Breast epithelium (tissue), 4 donors: Measurements from ENCODE around the gene DIRAS1. TPM values are rescaled to one million over a fixed set of nuclear protein-coding genes. Genes with fewer than 3 reads are reported as not detected.

ENCODE experiments used
- DNase-seq, 2 donors: peaks; one replicate each; pipeline ENCODE4 v3.0.0-alpha.2; 2019; ENCODE audit warnings: low spot score in 2 of 2
- H3K27ac ChIP-seq, 2 donors: fragments of 200-600 bp; sonication (generic) in 1 of 2; one replicate each; pipeline ENCODE4 v1.5.1; 2016 to 2019; ENCODE audit warnings: mild to moderate bottlenecking in 1 of 2
- H3K27me3 ChIP-seq, 2 donors: fragments of 200-600 bp; sonication (generic) in 1 of 2; one replicate each; pipeline versions ENCODE4 v1.5.1 to v1.6.0; 2017 to 2019; ENCODE audit warnings: control low read depth in 1 of 2, mild to moderate bottlenecking in 1 of 2
- H3K36me3 ChIP-seq: fragments of 200-600 bp; one replicate; pipeline ENCODE4 v1.5.1; 2019
- H3K4me1 ChIP-seq, 2 donors: fragments of 200-600 bp; sonication (generic); one replicate each; pipeline ENCODE4 v1.5.1; 2016 to 2019; ENCODE audit warnings: control low read depth in 1 of 2
- H3K4me3 ChIP-seq, 3 donors: fragments of 200-600 bp; sonication (generic); 1 replicate in 2 of 3; 2 replicates in 1 of 3; pipeline ENCODE4 v1.5.1; 2016 to 2019; ENCODE audit warnings: mild to moderate bottlenecking in 3 of 3, moderate library complexity in 2 of 3
- H3K9me3 ChIP-seq, 2 donors: fragments of 200-600 bp; sonication (generic) in 1 of 2; one replicate each; pipeline ENCODE4 v1.5.1; 2016 to 2019; ENCODE audit warnings: control low read depth in 1 of 2
- POLR2A ChIP-seq: fragments of 450-650 bp; IDR thresholded peaks from one replicate; pipeline ENCODE4 v1.6.1; 2016; ENCODE audit warnings: antibody characterized with exemption, mild to moderate bottlenecking, moderate library complexity
- POLR2AphosphoS5 ChIP-seq, 3 donors: sonication (generic); formaldehyde crosslinking; IDR thresholded peaks; one replicate each; pipeline ENCODE4 v1.6.1; 2017; ENCODE audit warnings: antibody characterized with exemption in 3 of 3
- intact Hi-C: fragments of 100-400 bp; cut with DNase I; formaldehyde crosslinking; loops from one replicate; pipeline ENCODE4 v1.15.1; 2023; ENCODE audit warnings: low total_unique reads
- total RNA-seq, 3 donors: library from RNA; depleted of rRNA; stranded (reverse); fragments of >200 nt; gene quantifications; one replicate each; pipeline ENCODE4 v1.1.0, GENCODE V29; 2016
- TF ChIP-seq, protein P1 (sequence below), 3 donors: fragments of 450-650 bp; IDR thresholded peaks; one replicate each; pipeline ENCODE4 v1.5.1; 2016 to 2017; ENCODE audit warnings: antibody characterized with exemption in 3 of 3, mild to moderate bottlenecking in 3 of 3, moderate library complexity in 3 of 3

Gene DIRAS1
- total RNA-seq, 3 donors from 2014 or later, result 0.64 to 3.7 (median 3.6) TPM

DNA sequence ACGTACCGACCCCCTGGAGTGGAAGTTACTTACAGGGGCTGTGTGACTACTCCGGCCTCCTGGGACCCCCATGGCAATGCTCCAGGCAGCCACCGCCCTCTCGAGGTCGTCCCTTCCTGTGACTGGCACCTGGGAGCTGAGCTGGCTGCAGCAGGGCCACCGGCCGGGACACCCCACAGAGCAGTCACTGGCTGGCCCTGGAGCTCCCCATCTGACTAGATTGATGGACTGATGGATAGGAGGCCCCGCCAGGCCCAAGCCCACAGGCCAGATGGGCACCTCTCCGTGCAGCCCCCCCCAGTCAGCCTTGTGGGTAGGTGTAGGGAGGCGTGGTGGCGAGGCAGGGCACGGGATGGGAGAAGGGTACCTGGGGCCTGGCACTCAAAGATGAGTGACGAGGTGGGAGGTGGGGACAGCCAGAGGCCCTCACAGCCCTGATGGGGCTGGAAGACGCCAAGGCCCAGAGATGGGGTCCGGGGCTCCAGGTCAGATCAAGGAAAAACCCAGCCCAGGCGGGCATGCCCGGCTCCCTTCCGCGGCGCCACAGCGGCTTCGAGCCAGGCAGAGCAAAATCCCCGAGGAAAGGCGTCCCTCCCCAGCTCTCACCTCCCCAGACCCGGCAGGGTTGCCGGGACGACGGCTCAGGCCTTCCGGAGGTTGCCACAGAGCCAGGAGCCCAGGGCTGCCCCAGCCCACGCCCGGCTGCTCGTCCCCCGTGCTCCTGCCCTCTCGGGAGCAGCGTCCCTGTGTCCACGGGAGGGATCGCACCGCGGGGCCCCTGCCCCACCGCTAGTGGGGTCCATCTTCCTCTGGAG is 10.2 kb upstream of the DIRAS1 start:
- no peaks in the 10 kb centered on the region for H3K4me1 ChIP-seq
- H3K9me3 ChIP-seq, result no peaks in the 10 kb centered on the region
- H3K27me3 ChIP-seq, result peaks cover 0 to 3% of the 10 kb centered on the region in 2 donors
- intact Hi-C loops, result no loop called here
- no peak overlapping the region for H3K27ac ChIP-seq
- no peak overlapping the region for H3K4me3 ChIP-seq
- DNase-seq, result no peak
- H3K36me3 ChIP-seq, result no peaks in the 10 kb centered on the region
- TF ChIP-seq POLR2A (no peak), POLR2AphosphoS5 (IDR thresholded peaks at IDR 0.05) (no peak)
- TF ChIP-seq, protein P1, sequence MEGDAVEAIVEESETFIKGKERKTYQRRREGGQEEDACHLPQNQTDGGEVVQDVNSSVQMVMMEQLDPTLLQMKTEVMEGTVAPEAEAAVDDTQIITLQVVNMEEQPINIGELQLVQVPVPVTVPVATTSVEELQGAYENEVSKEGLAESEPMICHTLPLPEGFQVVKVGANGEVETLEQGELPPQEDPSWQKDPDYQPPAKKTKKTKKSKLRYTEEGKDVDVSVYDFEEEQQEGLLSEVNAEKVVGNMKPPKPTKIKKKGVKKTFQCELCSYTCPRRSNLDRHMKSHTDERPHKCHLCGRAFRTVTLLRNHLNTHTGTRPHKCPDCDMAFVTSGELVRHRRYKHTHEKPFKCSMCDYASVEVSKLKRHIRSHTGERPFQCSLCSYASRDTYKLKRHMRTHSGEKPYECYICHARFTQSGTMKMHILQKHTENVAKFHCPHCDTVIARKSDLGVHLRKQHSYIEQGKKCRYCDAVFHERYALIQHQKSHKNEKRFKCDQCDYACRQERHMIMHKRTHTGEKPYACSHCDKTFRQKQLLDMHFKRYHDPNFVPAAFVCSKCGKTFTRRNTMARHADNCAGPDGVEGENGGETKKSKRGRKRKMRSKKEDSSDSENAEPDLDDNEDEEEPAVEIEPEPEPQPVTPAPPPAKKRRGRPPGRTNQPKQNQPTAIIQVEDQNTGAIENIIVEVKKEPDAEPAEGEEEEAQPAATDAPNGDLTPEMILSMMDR (IDR thresholded peaks at IDR 0.05), result no peak

DNA sequence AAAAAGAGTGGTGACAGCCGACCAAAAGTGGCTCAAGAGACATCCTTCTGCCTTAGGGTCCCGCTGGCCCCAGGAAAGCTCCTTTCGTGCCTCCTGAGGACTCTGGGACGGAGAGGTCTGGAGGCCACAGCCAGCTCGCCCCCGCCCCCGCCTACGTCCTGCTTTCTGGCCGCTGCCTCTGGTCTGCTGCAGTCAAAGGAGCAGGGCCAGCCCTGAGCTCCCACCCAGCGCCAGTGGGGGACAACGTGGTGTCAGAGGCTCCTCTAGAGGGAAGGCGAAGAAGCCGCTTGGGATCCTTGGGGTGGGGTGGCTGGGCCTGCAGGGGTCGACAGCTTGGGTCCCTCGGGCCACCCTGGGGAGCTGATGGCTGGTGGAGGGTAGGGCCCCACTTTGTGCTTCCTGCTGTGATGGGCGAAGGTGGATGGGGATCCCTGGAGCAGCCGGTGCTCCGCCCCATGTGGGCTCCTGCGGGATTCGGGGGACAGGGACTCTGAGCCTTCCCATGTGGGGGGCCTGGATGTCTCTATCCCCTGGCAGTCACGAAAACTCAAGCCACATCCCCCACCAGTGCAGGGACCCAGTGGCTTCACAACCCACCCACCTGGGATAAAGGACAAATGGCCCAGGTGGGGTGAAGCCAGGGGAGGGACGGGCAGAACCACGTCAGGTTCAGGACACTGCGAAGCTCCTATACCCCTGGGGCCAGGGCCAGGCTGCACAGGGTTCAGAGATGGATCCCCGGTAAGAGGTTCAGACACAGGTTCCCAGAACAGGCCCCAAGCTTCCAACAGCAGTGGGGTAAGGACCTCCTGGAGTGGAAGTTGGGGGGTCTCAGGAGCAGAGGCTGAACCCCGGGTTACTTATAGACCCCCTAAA is 9.0 kb upstream of the DIRAS1 start:
- Histone ChIP-seq H3K4me1 (no peaks in the 10 kb centered on the region), H3K9me3 (no peaks in the 10 kb centered on the region), H3K4me3 (no peak overlapping the region), H3K27ac (no peak overlapping the region), H3K36me3 (no peaks in the 10 kb centered on the region), H3K27me3 (peaks cover 0 to 3% of the 10 kb centered on the region in 2 donors)
- no peak for DNase-seq
- intact Hi-C loops, result no loop called here
- TF ChIP-seq POLR2A, result no peak
- TF ChIP-seq POLR2AphosphoS5 (IDR thresholded peaks at IDR 0.05), result no peak
- TF ChIP-seq, protein P1 (IDR thresholded peaks at IDR 0.05), result no peak

DNA sequence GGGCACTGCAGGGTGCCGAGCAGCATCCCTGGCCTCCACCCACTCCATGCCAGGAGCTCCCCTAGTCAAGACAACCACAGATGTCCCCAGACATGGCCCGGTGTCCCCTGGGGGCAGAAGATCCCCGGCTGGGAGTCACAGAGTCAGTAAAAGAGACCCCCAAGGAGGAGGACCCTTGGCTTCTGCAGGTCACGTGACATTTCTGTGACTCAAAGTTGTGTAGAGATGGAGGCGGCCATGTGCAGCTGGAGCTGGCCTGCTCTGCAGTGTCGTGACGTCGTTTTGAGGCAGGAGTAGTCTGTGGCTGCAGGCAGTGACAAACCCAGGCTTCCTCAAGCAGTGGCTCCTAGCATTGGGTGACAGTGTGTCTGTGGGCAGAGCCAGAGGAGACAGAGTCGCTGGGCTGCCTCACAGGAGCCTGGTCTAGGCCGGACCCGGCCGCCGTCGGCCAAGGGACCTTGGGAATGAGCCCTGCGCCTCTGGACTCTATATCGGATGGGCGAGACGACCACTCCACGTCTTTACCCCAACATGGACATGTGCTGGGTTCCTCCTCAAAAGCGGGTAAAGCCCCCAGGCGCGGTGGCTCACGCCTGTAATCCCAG is 7.7 kb upstream of the DIRAS1 start:
- TF ChIP-seq, protein P1 (IDR thresholded peaks at IDR 0.05), result no peak
- no peak for TF ChIP-seq POLR2AphosphoS5 (IDR thresholded peaks at IDR 0.05)
- TF ChIP-seq POLR2A, result no peak
- Histone ChIP-seq H3K27me3 (peaks cover 0 to 3% of the 10 kb centered on the region in 2 donors), H3K9me3 (no peaks in the 10 kb centered on the region), H3K36me3 (no peaks in the 10 kb centered on the region), H3K4me1 (no peaks in the 10 kb centered on the region), H3K4me3 (no peak overlapping the region), H3K27ac (no peak overlapping the region)
- no peak for DNase-seq
- intact Hi-C loops, result no loop called here

DNA sequence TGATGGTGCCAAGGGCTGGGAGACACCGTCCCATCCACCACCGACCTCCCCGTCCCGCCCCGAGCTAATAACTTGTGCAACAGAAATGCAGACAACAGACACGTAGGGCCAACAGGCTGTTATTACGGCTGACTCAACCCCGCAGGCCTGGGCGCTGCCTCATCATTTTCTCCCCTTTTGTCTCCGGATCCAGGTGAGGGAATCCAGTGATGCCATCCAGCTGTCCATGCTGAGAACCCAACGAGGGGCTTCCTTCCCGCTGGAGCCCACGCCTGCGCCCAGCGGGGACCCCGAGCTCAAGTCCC is 6.4 kb upstream of the DIRAS1 start:
- Histone ChIP-seq H3K4me3 (no peak overlapping the region), H3K36me3 (no peaks in the 10 kb centered on the region), H3K9me3 (no peaks in the 10 kb centered on the region), H3K27me3 (peaks cover 0 to 3% of the 10 kb centered on the region in 2 donors), H3K27ac (no peak overlapping the region), H3K4me1 (no peaks in the 10 kb centered on the region)
- intact Hi-C loops, result no loop called here
- no peak for DNase-seq
- TF ChIP-seq POLR2A, result no peak
- no peak for TF ChIP-seq POLR2AphosphoS5 (IDR thresholded peaks at IDR 0.05)
- TF ChIP-seq, protein P1 (IDR thresholded peaks at IDR 0.05), result no peak
